Esophagus squamous epithelium (tissue), 5 donors: ENCODE data around the gene SIGLEC15. TPM values are rescaled to one million over a fixed set of nuclear protein-coding genes. Genes with fewer than 3 reads are reported as not detected.

Experiments used
- DNase-seq: peaks from one replicate; lab custom pipeline; 2025; lab: John Stamatoyannopoulos, UW
- H3K27ac ChIP-seq, 4 donors: fragments of 200-600 bp; sonication (generic); one replicate each; pipeline ENCODE4 v1.5.1; 2016 to 2019; ENCODE audit warnings: mild to moderate bottlenecking in 1 of 4
- H3K27me3 ChIP-seq, 4 donors: fragments of 200-600 bp; sonication (generic); 1 replicate in 3 of 4; 2 replicates in 1 of 4; pipeline versions ENCODE4 v1.5.1 to v1.6.0; 2017 to 2021; ENCODE audit warnings: antibody characterized with exemption in 1 of 4
- H3K36me3 ChIP-seq, 3 donors: fragments of 200-600 bp; sonication (generic); one replicate each; pipeline ENCODE4 v1.5.1; 2016 to 2019
- H3K4me1 ChIP-seq, 3 donors: fragments of 200-600 bp; sonication (generic); one replicate each; pipeline ENCODE4 v1.5.1; 2017 to 2019
- H3K4me3 ChIP-seq, 4 donors: fragments of 200-600 bp; sonication (generic); 1 replicate in 3 of 4; 2 replicates in 1 of 4; pipeline ENCODE4 v1.5.1; 2016 to 2019; ENCODE audit warnings: mild to moderate bottlenecking in 2 of 4, moderate library complexity in 1 of 4
- H3K9me3 ChIP-seq, 3 donors: fragments of 200-600 bp; sonication (generic); one replicate each; pipeline ENCODE4 v1.5.1; 2016 to 2019
- POLR2A ChIP-seq, 4 donors: fragments of 450-650 bp; IDR thresholded peaks; one replicate each; pipeline ENCODE4 v1.6.1; 2017; ENCODE audit warnings: antibody characterized with exemption in 4 of 4, mild to moderate bottlenecking in 4 of 4, moderate library complexity in 3 of 4
- WGBS, 2 donors: methylation state at CpG; one replicate each; pipeline ENCODE4 v1.1.5; 2018; 5-methylcytosine and 5-hydroxymethylcytosine counted together
- intact Hi-C: fragments of 100-400 bp; cut with DNase I; formaldehyde crosslinking; loops from one replicate; pipeline ENCODE4 v1.15.0; 2022
- total RNA-seq, 4 donors: library from RNA; depleted of rRNA; stranded (reverse); fragments of >200 nt; gene quantifications; one replicate each; pipeline ENCODE4 v1.1.0, GENCODE V29; 2016
- TF ChIP-seq, protein P1 (sequence below), 6 experiments: fragments of 450-650 bp in 4 of 6; fragments of 200-600 bp in 2 of 6; sonication (generic) in 2 of 6; IDR thresholded peaks; one replicate each; pipeline ENCODE4 v1.5.1; 2016 to 2019; ENCODE audit warnings: antibody characterized with exemption in 6 of 6, mild to moderate bottlenecking in 4 of 6, moderate library complexity in 4 of 6
- donor health status: DM: yes; HTN: yes; CAD: no.

The SIGLEC15 gene
- total RNA-seq, 4 donors from 2014 or later = not detected

GRCh38 chr18:45836242-45837205 is 11.0 kb downstream of the SIGLEC15 start:
- no peak for TF ChIP-seq POLR2A (IDR thresholded peaks at IDR 0.05)
- TF ChIP-seq, protein P1, sequence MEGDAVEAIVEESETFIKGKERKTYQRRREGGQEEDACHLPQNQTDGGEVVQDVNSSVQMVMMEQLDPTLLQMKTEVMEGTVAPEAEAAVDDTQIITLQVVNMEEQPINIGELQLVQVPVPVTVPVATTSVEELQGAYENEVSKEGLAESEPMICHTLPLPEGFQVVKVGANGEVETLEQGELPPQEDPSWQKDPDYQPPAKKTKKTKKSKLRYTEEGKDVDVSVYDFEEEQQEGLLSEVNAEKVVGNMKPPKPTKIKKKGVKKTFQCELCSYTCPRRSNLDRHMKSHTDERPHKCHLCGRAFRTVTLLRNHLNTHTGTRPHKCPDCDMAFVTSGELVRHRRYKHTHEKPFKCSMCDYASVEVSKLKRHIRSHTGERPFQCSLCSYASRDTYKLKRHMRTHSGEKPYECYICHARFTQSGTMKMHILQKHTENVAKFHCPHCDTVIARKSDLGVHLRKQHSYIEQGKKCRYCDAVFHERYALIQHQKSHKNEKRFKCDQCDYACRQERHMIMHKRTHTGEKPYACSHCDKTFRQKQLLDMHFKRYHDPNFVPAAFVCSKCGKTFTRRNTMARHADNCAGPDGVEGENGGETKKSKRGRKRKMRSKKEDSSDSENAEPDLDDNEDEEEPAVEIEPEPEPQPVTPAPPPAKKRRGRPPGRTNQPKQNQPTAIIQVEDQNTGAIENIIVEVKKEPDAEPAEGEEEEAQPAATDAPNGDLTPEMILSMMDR (IDR thresholded peaks at IDR 0.05) = no peak
- intact Hi-C loops = no loop called here
- Histone ChIP-seq H3K27me3 (peaks cover 0 to 100% (median 18%) of the 10 kb centered on the region in 4 donors), H3K36me3 (no peaks in the 10 kb centered on the region), H3K4me3 (no peak overlapping the region), H3K9me3 (no peaks in the 10 kb centered on the region), H3K4me1 (peaks cover 10 to 32% (median 15%) of the 10 kb centered on the region in 3 donors), H3K27ac (no peak overlapping the region)
- WGBS, 2 donors = 50 to 62% methylated on average over 9 to 11 of the region's 14 CpGs
- no peak for DNase-seq

DNA sequence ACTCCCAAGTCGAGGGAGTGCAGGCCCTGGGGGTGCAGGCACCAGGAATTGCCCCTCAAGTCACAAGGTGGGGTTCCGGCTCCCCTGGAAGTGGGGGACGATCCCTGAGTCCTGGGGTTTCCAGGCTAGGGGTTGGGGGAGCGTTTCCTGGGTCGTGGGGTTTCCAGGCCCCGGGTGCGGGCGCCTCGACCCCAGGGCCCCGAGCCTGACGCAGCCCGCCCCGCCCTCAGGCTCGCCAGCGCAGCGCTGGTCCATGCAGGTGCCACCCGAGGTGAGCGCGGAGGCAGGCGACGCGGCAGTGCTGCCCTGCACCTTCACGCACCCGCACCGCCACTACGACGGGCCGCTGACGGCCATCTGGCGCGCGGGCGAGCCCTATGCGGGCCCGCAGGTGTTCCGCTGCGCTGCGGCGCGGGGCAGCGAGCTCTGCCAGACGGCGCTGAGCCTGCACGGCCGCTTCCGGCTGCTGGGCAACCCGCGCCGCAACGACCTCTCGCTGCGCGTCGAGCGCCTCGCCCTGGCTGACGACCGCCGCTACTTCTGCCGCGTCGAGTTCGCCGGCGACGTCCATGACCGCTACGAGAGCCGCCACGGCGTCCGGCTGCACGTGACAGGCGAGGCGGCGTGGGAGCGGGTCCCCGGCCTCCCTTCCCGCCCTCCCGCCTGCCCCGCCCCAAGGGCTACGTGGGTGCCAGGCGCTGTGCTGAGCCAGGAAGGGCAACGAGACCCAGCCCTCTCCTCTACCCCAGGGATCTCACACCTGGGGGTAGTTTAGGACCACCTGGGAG is 12.0 kb downstream of the SIGLEC15 start:
- H3K27me3 ChIP-seq = peaks cover 0 to 100% (median 18%) of the 10 kb centered on the region in 4 donors
- DNase-seq = no peak
- TF ChIP-seq, protein P1 (IDR thresholded peaks at IDR 0.05) = peak in 3 of 6 experiments; percentile 18 to 32 (median 31)
- no peak for TF ChIP-seq POLR2A (IDR thresholded peaks at IDR 0.05)
- no peak overlapping the region for H3K27ac ChIP-seq
- H3K36me3 ChIP-seq = no peaks in the 10 kb centered on the region
- H3K4me1 ChIP-seq = peaks cover 10 to 32% (median 15%) of the 10 kb centered on the region in 3 donors
- peak overlapping the region in 2 of 4 donors; percentile 39 to 58 for H3K4me3 ChIP-seq
- 56 to 80% methylated on average over 1 to 4 of the region's 84 CpGs for WGBS, 2 donors
- intact Hi-C loops = no loop called here
- H3K9me3 ChIP-seq = no peaks in the 10 kb centered on the region

DNA sequence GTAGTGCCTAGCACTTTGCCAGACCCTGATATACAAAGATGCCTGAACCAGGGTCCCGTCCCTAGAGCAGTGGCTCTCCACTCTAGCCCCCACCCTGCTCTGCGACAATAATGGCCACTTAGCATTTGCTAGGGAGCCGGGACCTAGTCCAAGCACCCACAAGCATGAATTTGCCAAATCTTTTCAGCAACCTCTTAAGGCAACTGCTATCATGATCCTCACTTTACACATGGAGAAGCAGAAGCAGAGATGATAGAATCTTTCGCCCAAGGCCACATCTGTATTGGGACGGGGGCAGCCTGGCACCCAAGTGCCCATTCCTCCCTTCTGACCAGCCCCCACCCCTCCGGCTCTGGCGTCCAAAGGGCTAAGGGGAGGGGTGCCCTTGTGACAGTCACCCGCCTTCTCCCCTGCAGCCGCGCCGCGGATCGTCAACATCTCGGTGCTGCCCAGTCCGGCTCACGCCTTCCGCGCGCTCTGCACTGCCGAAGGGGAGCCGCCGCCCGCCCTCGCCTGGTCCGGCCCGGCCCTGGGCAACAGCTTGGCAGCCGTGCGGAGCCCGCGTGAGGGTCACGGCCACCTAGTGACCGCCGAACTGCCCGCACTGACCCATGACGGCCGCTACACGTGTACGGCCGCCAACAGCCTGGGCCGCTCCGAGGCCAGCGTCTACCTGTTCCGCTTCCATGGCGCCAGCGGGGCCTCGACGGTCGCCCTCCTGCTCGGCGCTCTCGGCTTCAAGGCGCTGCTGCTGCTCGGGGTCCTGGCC is 13.0 kb downstream of the SIGLEC15 start:
- peaks cover 0 to 98% (median 18%) of the 10 kb centered on the region in 4 donors for H3K27me3 ChIP-seq
- intact Hi-C loops = no loop called here
- peak overlapping the region in 2 of 4 donors; percentile 17 to 54 for H3K4me3 ChIP-seq
- DNase-seq = no peak
- H3K36me3 ChIP-seq = no peaks in the 10 kb centered on the region
- peaks cover 10 to 32% (median 15%) of the 10 kb centered on the region in 3 donors for H3K4me1 ChIP-seq
- no peak overlapping the region for H3K27ac ChIP-seq
- 12 to 14% methylated on average over 8 to 13 of the region's 53 CpGs for whole genome bisulfite sequencing, 2 donors
- TF ChIP-seq, protein P1 (IDR thresholded peaks at IDR 0.05) = no peak
- TF ChIP-seq POLR2A (IDR thresholded peaks at IDR 0.05) = no peak
- H3K9me3 ChIP-seq = no peaks in the 10 kb centered on the region

DNA sequence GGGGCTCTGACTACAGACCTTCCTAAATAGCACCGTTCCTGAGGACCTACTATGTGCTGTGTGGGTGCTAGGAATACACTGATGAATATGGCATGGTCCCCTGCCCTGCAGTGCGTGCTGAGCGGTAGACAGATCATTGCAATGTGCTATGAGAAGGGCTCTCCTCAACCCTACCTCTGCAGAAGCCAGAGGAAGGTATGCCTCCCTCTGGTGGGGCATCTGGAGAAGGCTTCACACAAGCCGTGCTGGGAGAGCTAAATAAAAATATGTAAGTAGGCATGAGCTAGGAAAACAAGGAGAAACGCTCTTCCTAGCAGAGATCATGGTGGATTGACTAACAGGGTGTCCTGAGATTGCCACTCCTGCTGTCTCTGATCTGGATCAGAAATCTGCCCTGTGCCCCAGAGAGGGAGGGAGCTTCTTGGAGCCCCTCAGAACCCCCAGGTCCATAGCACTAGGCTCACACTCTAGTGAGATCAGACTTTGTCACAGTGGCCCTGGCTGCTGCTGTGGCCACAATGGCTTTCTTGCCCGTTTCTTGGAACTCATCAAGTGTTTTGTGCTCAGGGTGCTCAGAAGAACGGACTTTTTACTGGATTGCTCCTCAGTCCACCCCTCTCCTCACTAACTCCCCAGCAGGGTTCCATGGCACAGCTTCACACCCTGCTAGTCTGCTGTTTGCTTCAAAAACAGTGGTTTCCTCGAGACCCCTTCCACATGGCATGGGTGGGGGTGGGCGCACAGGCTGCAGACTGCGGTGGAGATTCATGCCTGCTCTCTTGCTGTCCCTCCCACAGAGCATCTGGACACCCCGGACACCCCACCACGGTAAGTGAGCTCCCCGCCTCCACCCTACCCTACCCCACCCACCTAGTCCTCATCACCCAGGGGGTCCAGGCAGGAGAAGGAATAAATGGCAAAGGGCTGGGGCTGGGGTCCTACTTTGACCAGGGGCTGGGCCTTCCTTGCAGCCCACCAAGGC is 14.2 kb downstream of the SIGLEC15 start:
- H3K9me3 ChIP-seq = no peaks in the 10 kb centered on the region
- H3K4me1 ChIP-seq = peaks cover 10 to 32% (median 15%) of the 10 kb centered on the region in 3 donors
- peaks cover 0 to 86% (median 18%) of the 10 kb centered on the region in 4 donors for H3K27me3 ChIP-seq
- no peak overlapping the region for H3K27ac ChIP-seq
- H3K4me3 ChIP-seq = no peak overlapping the region
- no peaks in the 10 kb centered on the region for H3K36me3 ChIP-seq
- DNase-seq = no peak
- intact Hi-C loops = no loop called here
- WGBS, 2 donors = 38 to 43% methylated on average over 5 to 7 of the region's 13 CpGs
- TF ChIP-seq POLR2A (IDR thresholded peaks at IDR 0.05) = no peak
- TF ChIP-seq, protein P1 (IDR thresholded peaks at IDR 0.05) = peak in 4 of 6 experiments; percentile 42 to 56 (median 44)
